Adrenal gland (tissue), 19 donors: ENCODE measurements around the gene SLC25A52. TPM values are rescaled to one million over a fixed set of nuclear protein-coding genes. Genes with fewer than 3 reads are reported as not detected.
A peak's percentile ranks its signal among the peaks of the same experiment; 100 is the strongest.
"Not testable (repeated sequence)": the region's sequence is repeated elsewhere in the genome, so short reads cannot be mapped to it uniquely, and the experiment has no call there.

Experiments
- DNase-seq, 7 donors: peaks; one replicate each; pipeline ENCODE4 v3.0.0-alpha.2; 2019 to 2020
- H3K27ac ChIP-seq, 5 donors: fragments of 200-600 bp; sonication (generic) in 4 of 5; 1 replicate in 3 of 5; 2 replicates in 2 of 5; pipeline versions ENCODE4 v1.5.1 to v1.8.0; 2016 to 2020; ENCODE audit warnings: mild to moderate bottlenecking in 1 of 5
- H3K27me3 ChIP-seq: fragments of 200-600 bp; 2 replicates; pipeline ENCODE4 v1.8.0; 2021
- H3K36me3 ChIP-seq, 2 donors: fragments of 200-600 bp; replicated peaks in 1 of 2; 1 replicate in 1 of 2; 2 replicates in 1 of 2; pipeline versions ENCODE4 v1.5.1 to v1.8.0; 2018 to 2022
- H3K4me1 ChIP-seq, 2 donors: fragments of 200-600 bp; replicated peaks in 1 of 2; 1 replicate in 1 of 2; 2 replicates in 1 of 2; pipeline versions ENCODE4 v1.5.1 to v1.8.0; 2018 to 2021
- H3K4me3 ChIP-seq, 4 donors: fragments of 200-600 bp; sonication (generic) in 3 of 4; one replicate each; pipeline ENCODE4 v1.5.1; 2016 to 2018
- H3K9me3 ChIP-seq, 3 donors: fragments of 200-600 bp; sonication (generic) in 1 of 3; replicated peaks in 1 of 3; 1 replicate in 2 of 3; 2 replicates in 1 of 3; pipeline versions ENCODE4 v1.5.1 to v1.8.0; 2016 to 2021
- POLR2A ChIP-seq, 2 donors: fragments of 450-650 bp; IDR thresholded peaks; one replicate each; pipeline ENCODE4 v1.6.1; 2017; ENCODE audit warnings: antibody characterized with exemption in 2 of 2, mild to moderate bottlenecking in 2 of 2, moderate library complexity in 1 of 2
- whole genome bisulfite sequencing, 4 donors: extraction: QIAGEN DNeasy Blood & Tissue Kit in 2 of 4; methylation state at CpG; one replicate each; pipeline versions ENCODE4 v1.1.5 to v1.1.7; 2013 to 2017; 5-methylcytosine and 5-hydroxymethylcytosine counted together
- intact Hi-C, 2 donors: fragments of 100-400 bp; cut with DNase I; formaldehyde crosslinking; loops; one replicate each; pipeline versions ENCODE4 v1.14.1 to v1.15.0; 2022 to 2023
- long read RNA-seq, 10 donors: library from polyadenylated mRNA in 3 of 10; unstranded in 2 of 10; stranded (forward) in 1 of 10; transcript quantifications; one replicate each; pipeline ENCODE4 v2.0.0 and lab custom pipeline, GENCODE V29; 2021 to 2026
- polyA plus RNA-seq, 3 donors: library from polyadenylated mRNA; stranded (reverse); fragments of 200-250 nt in 2 of 3; fragments of 350-450 nt in 1 of 3; fragmentation: Illumina TruSeq in 1 of 3; extraction: RNeasy Lipid Tissue Mini Kit (QIAGEN cat#74804) in 1 of 3; gene quantifications; one replicate each; pipeline ENCODE4 v1.2.3, GENCODE V29; 2013 to 2014
- total RNA-seq, 9 donors: library from RNA; depleted of rRNA in 4 of 9; stranded (reverse); fragments of >200 nt in 4 of 9; fragments of 120-200 nt in 1 of 9; fragmentation: NEBNext Ultra II Directional in 1 of 9; extraction: Animal tissue kit (Norgen Biotek cat#: 25700) in 1 of 9; gene quantifications; one replicate each; pipeline versions ENCODE4 v1.1.0 to v1.2.4, GENCODE V29; 2013 to 2023
- TF ChIP-seq, protein P1 (sequence below), 6 experiments: fragments of 450-650 bp in 4 of 6; fragments of 200-600 bp in 2 of 6; sonication (generic) in 1 of 6; IDR thresholded peaks; 1 replicate in 5 of 6; 2 replicates in 1 of 6; pipeline versions ENCODE4 v1.5.1 to v1.8.0; 2016 to 2021; ENCODE audit warnings: antibody characterized with exemption in 6 of 6, mild to moderate bottlenecking in 2 of 6, moderate library complexity in 1 of 6
- donor health status: healthy with polysubstance abuse.
- donor health status: Bipolar disorder and iron deficiency.
- donor health status: DM: yes; HTN: yes; CAD: no.
- donor health status: DM: no; HTN: no; CAD: no.
- donor health status: DM: no; HTN: no; CAD: no.
- donor health status: DM: yes; HTN: yes; CAD: no.

The SLC25A52 gene, protein sequence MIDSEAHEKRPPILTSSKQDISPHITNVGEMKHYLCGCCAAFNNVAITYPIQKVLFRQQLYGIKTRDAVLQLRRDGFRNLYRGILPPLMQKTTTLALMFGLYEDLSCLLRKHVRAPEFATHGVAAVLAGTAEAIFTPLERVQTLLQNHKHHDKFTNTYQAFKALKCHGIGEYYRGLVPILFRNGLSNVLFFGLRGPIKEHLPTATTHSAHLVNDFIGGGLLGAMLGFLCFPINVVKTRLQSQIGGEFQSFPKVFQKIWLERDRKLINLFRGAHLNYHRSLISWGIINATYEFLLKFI
- total RNA-seq (under 1 TPM in 2 of 9 donors, not detected in 7; 0.06 to 0.47 TPM), polyA plus RNA-seq (not detected)
- long read RNA-seq, donor 1: 0 reads
- long read RNA-seq, donor 2: 0 reads
- long read RNA-seq, donor 3, partial matches to known transcripts: 0 of 1 reads
- long read RNA-seq, donor 3, other reads (novel, unspliced or antisense): 0 of 1 reads
- long read RNA-seq, donor 4: 0 reads
- long read RNA-seq, donor 5: 0 reads
- long read RNA-seq, donor 6: 0 reads
- long read RNA-seq, donor 7: 0 reads
- long read RNA-seq, donor 8, partial matches to known transcripts: 0 of 1 reads
- long read RNA-seq, donor 8, other reads (novel, unspliced or antisense): 0 of 1 reads
- long read RNA-seq, donor 9: 0 reads
- long read RNA-seq, donor 10: 0 reads

DNA sequence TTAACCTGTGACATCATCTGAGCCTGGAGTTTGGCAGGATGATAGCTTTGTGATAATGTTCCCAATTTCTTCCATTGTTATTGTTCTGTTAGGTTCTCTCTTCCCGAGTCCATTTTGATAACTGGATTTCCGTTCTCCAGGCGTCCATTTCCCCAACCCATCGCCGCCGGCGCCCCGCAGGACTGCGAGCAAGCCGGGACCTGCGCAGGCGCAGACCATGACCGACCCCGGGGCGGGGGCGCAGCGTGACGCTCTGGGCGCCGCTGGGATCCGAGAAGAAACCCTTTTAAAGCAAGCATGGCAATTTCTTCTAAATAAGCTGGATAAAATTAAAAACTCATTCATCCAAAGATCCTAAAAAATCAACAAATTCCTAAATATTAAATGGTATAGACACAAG, at the start of gene SLC25A52:
SLC25A52 (minus strand) TSS at position 186 of the 400 bp plus-strand sequence. CDS start 219 bp downstream, outside the sequence.
- TF ChIP-seq, protein P1, sequence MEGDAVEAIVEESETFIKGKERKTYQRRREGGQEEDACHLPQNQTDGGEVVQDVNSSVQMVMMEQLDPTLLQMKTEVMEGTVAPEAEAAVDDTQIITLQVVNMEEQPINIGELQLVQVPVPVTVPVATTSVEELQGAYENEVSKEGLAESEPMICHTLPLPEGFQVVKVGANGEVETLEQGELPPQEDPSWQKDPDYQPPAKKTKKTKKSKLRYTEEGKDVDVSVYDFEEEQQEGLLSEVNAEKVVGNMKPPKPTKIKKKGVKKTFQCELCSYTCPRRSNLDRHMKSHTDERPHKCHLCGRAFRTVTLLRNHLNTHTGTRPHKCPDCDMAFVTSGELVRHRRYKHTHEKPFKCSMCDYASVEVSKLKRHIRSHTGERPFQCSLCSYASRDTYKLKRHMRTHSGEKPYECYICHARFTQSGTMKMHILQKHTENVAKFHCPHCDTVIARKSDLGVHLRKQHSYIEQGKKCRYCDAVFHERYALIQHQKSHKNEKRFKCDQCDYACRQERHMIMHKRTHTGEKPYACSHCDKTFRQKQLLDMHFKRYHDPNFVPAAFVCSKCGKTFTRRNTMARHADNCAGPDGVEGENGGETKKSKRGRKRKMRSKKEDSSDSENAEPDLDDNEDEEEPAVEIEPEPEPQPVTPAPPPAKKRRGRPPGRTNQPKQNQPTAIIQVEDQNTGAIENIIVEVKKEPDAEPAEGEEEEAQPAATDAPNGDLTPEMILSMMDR (IDR thresholded peaks at IDR 0.05): no peak
- TF ChIP-seq POLR2A (IDR thresholded peaks at IDR 0.05): no peak
- Histone ChIP-seq H3K27me3 (no peaks in the 10 kb centered on the region), H3K4me3 (no peak within 1 kb of the TSS), H3K9me3 (no peaks in the 10 kb centered on the region), H3K27ac (no peak within 1 kb of the TSS), H3K36me3 (no peaks in the 10 kb centered on the region), H3K4me1 (no peaks in the 10 kb centered on the region)
- intact Hi-C loops: no loop called here
- WGBS, 4 donors: 80 to 89% (median 83%) methylated on average over 21 of the region's 21 CpGs
- peak in 1 of 7 donors; percentile 9 for DNase-seq

- H3K27me3 ChIP-seq, H3K4me1 ChIP-seq, H3K36me3 ChIP-seq, intact Hi-C loops, H3K4me3 ChIP-seq, DNase-seq, H3K9me3 ChIP-seq, H3K27ac ChIP-seq: not testable (repeated sequence)
- 62 to 84% (median 81%) methylated on average over 3 to 4 of the region's 4 CpGs for WGBS, 4 donors
Observed at GRCh38 chr18:31809049-31809448, 48.4 kb upstream of the SLC25A52 start.

GRCh38 chr18:31801078-31801477, 40.4 kb upstream of the SLC25A52 start:
- intact Hi-C loops: no loop called here
- no peak overlapping the region for H3K4me3 ChIP-seq
- WGBS, 4 donors: 67 to 77% (median 76%) methylated on average over 2 of the region's 2 CpGs
- no peak for TF ChIP-seq POLR2A (IDR thresholded peaks at IDR 0.05)
- TF ChIP-seq, protein P1 (IDR thresholded peaks at IDR 0.05): no peak
- H3K36me3 ChIP-seq: no peaks in the 10 kb centered on the region
- no peak overlapping the region for H3K27ac ChIP-seq
- no peaks in the 10 kb centered on the region for H3K4me1 ChIP-seq
- DNase-seq: no peak
- no peaks in the 10 kb centered on the region for H3K27me3 ChIP-seq
- H3K9me3 ChIP-seq: no peaks in the 10 kb centered on the region

- H3K36me3 ChIP-seq, H3K9me3 ChIP-seq, H3K4me1 ChIP-seq, H3K27ac ChIP-seq, intact Hi-C loops, H3K27me3 ChIP-seq, H3K4me3 ChIP-seq: not testable (repeated sequence)
- WGBS, 4 donors: 81 to 93% (median 86%) methylated on average over 4 to 5 of the region's 5 CpGs
- peak in 1 of 7 donors; percentile 17 for DNase-seq
Observed at GRCh38 chr18:31799257-31799656, 38.6 kb upstream of the SLC25A52 start.

- H3K4me3 ChIP-seq: no peak overlapping the region
- no peak overlapping the region for H3K27ac ChIP-seq
- no peaks in the 10 kb centered on the region for H3K27me3 ChIP-seq
- 71 to 88% (median 79%) methylated on average over 2 of the region's 2 CpGs for WGBS, 4 donors
- H3K36me3 ChIP-seq: no peaks in the 10 kb centered on the region
- no peak for DNase-seq
- no peaks in the 10 kb centered on the region for H3K9me3 ChIP-seq
- no peak for TF ChIP-seq POLR2A (IDR thresholded peaks at IDR 0.05)
- TF ChIP-seq, protein P1 (IDR thresholded peaks at IDR 0.05): no peak
- intact Hi-C loops: no loop called here
- no peaks in the 10 kb centered on the region for H3K4me1 ChIP-seq
Observed at GRCh38 chr18:31798399-31798798, 37.7 kb upstream of the SLC25A52 start.
